ENCODE measurements around the gene USH1C. TPM values are rescaled to one million over a fixed set of nuclear protein-coding genes. Genes with fewer than 3 reads are reported as not detected.

Gene USH1C
- total RNA-seq (2012; rRNA removed) = not detected in 2 replicates

DNA sequence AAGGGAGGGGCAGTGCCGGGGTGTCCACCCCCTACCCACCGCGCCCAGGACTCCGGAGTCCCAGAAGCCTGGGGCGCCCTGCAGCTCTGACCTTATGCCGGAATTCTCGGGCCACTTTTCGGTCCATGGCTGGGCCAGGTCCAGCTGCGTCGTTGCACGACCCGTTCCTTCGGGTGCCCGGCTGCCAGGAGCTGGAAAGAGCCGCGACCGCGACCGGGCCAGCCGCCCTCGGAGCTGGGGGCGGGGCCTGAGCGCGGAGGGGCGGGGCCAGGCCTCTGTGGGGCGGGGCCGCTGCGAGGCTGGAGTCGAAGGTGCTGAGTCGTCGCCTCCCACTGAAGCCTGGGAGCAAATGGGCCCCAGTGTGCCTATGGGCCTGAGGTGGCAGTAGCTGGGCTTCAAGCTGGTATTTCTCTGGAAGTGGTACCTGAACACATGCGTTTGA is at the start of gene USH1C:
Gene USH1C (minus strand): TSS at position 236 of the 442 bp plus-strand sequence. CDS start 109 bp downstream, at position 127.
- peaks cover 85% of the 10 kb centered on the region for H3K27me3 ChIP-seq (ENCODE audit: control insufficient read depth, insufficient read depth, low read length)
- peak within 1 kb of the TSS; percentile 29 for H3K4me2 ChIP-seq (ENCODE audit: low read length)
- H3K4me3 ChIP-seq (ENCODE audit: low read length) = no peak within 1 kb of the TSS
- H3K9ac ChIP-seq (ENCODE audit: low read depth, low read length) = no peak within 1 kb of the TSS
- H3K4me1 ChIP-seq (ENCODE audit: control insufficient read depth, insufficient read depth, low read length) = no peaks in the 10 kb centered on the region
- no peaks in the 10 kb centered on the region for H3K9me3 ChIP-seq (replicated peaks; ENCODE audit: low read length)
- no peaks in the 10 kb centered on the region for H3K36me3 ChIP-seq (ENCODE audit: insufficient read depth, low read length)

DNA sequence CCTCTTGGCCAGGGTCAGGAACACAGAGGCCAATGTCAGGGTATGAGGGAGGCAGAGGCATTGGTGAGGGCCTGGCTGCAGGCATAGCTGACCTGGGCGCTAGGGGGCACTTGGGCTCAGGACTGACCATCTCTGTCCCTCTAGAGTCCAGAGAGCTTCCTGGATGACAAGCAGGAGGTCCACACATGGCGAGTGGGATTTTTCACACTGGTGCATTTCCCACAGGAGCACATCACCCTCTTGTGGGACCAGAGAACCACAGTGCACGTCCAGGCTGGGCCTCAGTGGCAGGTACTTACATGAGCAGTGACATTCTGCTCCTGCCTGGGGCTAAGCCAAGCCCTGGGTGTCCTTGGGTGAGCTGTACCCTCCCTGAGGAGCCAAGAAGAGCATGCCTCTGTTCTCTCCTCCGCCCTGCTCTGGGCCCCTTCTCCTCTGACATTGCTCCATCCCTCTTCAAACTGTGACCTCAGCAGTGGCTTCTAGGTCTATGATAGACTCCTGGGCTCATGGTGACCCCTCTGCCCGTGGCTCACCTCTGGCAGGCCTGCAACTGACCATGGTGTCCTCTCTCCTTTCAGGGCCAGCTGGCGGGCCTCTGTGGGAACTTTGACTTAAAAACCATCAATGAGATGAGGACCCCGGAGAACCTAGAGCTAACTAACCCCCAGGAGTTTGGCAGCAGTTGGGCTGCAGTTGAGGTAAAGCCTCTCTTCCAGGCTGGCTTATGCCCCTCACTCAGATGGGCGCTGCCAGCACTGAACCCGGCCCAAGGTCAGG is 49.4 kb upstream of the USH1C start:
- Histone ChIP-seq H3K4me2 (ENCODE audit: low read length) (no peak overlapping the region), H3K4me3 (ENCODE audit: low read length) (no peak overlapping the region), H3K27me3 (ENCODE audit: control insufficient read depth, insufficient read depth, low read length) (peaks cover 70% of the 10 kb centered on the region), H3K9ac (ENCODE audit: low read depth, low read length) (no peak overlapping the region), H3K4me1 (ENCODE audit: control insufficient read depth, insufficient read depth, low read length) (no peaks in the 10 kb centered on the region), H3K36me3 (ENCODE audit: insufficient read depth, low read length) (no peaks in the 10 kb centered on the region), H3K9me3 (replicated peaks; ENCODE audit: low read length) (no peaks in the 10 kb centered on the region)

DNA sequence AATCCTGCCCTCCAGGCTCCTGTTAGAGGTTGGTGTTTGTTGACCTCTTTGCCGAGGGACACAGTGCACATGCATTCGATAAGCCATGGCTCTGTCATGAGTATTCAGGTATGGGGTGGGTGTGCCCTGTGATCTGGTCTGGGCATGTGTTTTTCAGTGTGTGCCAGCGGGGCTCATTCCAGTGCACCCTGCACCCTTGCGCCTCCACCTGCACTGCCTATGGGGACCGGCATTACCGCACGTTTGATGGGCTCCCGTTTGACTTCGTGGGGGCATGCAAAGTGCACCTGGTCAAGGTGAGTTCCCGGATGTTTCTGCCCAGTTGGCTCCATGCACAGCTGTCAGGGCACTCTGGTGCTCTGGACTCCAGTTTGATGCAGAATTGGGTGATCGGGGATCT is 47.1 kb upstream of the USH1C start:
- H3K4me3 ChIP-seq (ENCODE audit: low read length) = no peak overlapping the region
- no peak overlapping the region for H3K9ac ChIP-seq (ENCODE audit: low read depth, low read length)
- no peaks in the 10 kb centered on the region for H3K9me3 ChIP-seq (replicated peaks; ENCODE audit: low read length)
- H3K27me3 ChIP-seq (ENCODE audit: control insufficient read depth, insufficient read depth, low read length) = peaks cover 77% of the 10 kb centered on the region
- no peak overlapping the region for H3K4me2 ChIP-seq (ENCODE audit: low read length)
- no peaks in the 10 kb centered on the region for H3K4me1 ChIP-seq (ENCODE audit: control insufficient read depth, insufficient read depth, low read length)
- no peaks in the 10 kb centered on the region for H3K36me3 ChIP-seq (ENCODE audit: insufficient read depth, low read length)

DNA sequence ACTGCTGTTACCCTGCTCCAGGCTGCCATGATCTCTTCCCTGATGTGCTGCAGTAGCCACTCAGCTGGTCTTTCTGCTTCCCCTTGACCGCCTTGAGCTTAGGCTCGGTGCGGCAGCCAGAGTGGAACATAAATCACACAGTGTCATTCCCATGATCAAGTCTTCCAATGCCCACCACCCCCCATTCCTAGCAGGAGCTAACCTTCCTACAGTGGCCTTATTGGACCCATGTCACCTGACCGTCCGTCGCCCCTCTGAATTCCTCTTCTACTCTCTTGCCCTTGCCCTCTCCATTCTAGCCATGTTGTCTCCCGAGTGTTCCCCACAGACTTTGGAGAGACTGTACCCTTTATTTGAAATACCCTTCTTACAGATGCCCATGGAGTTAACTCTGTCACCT is 46.2 kb upstream of the USH1C start:
- H3K36me3 ChIP-seq (ENCODE audit: insufficient read depth, low read length) = no peaks in the 10 kb centered on the region
- H3K4me1 ChIP-seq (ENCODE audit: control insufficient read depth, insufficient read depth, low read length) = no peaks in the 10 kb centered on the region
- H3K4me3 ChIP-seq (ENCODE audit: low read length) = no peak overlapping the region
- H3K9me3 ChIP-seq (replicated peaks; ENCODE audit: low read length) = no peaks in the 10 kb centered on the region
- H3K9ac ChIP-seq (ENCODE audit: low read depth, low read length) = no peak overlapping the region
- H3K27me3 ChIP-seq (ENCODE audit: control insufficient read depth, insufficient read depth, low read length) = peaks cover 77% of the 10 kb centered on the region
- no peak overlapping the region for H3K4me2 ChIP-seq (ENCODE audit: low read length)

- peaks cover 82% of the 10 kb centered on the region for H3K27me3 ChIP-seq (ENCODE audit: control insufficient read depth, insufficient read depth, low read length)
- no peaks in the 10 kb centered on the region for H3K9me3 ChIP-seq (replicated peaks; ENCODE audit: low read length)
- no peaks in the 10 kb centered on the region for H3K4me1 ChIP-seq (ENCODE audit: control insufficient read depth, insufficient read depth, low read length)
- no peak overlapping the region for H3K4me2 ChIP-seq (ENCODE audit: low read length)
- no peak overlapping the region for H3K4me3 ChIP-seq (ENCODE audit: low read length)
- H3K9ac ChIP-seq (ENCODE audit: low read depth, low read length) = no peak overlapping the region
- H3K36me3 ChIP-seq (ENCODE audit: insufficient read depth, low read length) = no peaks in the 10 kb centered on the region
These were observed 44.5 kb upstream of the USH1C start for GRCh38 chr11:17588721-17589120.

DNA sequence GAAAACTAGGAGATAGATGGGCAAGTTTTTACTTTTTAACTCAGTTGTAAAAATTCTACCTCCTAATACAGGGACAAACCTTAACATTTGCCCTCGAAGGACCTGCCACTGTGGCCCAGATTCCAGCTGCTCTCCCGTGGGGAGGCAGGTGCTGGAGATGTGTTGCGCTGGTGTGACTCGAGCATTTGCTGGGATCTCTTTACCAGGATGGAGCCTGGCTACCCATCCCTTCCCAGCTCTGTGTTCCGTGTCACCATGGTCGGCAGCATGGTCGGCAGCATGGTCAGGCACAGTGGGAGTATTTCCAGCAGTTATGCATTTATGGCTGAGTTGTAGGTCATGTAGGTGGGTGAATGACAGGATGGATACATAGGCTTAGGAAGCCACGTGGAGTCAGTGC is 44.0 kb upstream of the USH1C start:
- Histone ChIP-seq H3K9me3 (replicated peaks; ENCODE audit: low read length) (no peaks in the 10 kb centered on the region), H3K4me3 (ENCODE audit: low read length) (no peak overlapping the region), H3K4me1 (ENCODE audit: control insufficient read depth, insufficient read depth, low read length) (no peaks in the 10 kb centered on the region), H3K9ac (ENCODE audit: low read depth, low read length) (no peak overlapping the region), H3K27me3 (ENCODE audit: control insufficient read depth, insufficient read depth, low read length) (peaks cover 81% of the 10 kb centered on the region), H3K36me3 (ENCODE audit: insufficient read depth, low read length) (no peaks in the 10 kb centered on the region), H3K4me2 (ENCODE audit: low read length) (no peak overlapping the region)

DNA sequence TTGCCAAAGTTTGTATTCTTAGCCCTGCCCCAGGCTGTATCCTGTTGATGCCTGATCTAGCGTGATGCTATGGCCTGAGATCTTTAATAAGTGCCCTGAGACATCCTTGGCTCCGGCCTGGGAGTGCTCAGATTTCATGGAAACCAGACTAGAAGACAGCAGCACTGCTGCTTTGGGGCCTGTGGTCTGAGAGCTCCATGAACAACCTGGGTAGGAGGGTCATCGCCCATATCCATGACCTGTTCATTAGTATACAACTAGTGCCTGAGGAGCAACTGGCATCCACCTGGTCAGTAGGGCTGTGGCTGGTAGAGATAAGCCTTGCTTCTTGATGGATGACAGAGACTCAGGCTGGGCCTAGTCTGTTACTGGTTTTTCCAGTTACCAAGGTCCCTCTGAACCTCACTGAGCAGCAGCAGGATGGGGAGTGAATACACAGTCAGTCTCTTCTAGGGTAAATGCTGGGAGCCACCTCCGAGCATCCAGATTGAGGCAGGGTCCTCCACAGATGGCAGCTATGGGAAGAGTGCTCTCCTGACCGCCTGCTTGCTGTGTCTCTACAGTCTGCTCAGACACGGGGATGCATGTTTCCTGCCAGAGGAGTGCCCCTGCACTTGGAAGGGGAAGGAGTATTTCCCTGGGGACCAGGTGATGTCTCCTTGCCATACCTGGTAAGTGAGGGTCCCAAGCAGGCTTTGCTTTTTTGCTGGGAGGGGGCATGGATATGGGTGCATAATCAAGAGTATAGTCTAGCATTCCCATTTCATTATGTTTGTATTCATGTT is 41.9 kb upstream of the USH1C start:
- no peak overlapping the region for H3K9ac ChIP-seq (ENCODE audit: low read depth, low read length)
- H3K4me1 ChIP-seq (ENCODE audit: control insufficient read depth, insufficient read depth, low read length) = no peaks in the 10 kb centered on the region
- H3K27me3 ChIP-seq (ENCODE audit: control insufficient read depth, insufficient read depth, low read length) = peaks cover 79% of the 10 kb centered on the region
- no peaks in the 10 kb centered on the region for H3K36me3 ChIP-seq (ENCODE audit: insufficient read depth, low read length)
- H3K4me3 ChIP-seq (ENCODE audit: low read length) = no peak overlapping the region
- H3K4me2 ChIP-seq (ENCODE audit: low read length) = no peak overlapping the region
- no peaks in the 10 kb centered on the region for H3K9me3 ChIP-seq (replicated peaks; ENCODE audit: low read length)

DNA sequence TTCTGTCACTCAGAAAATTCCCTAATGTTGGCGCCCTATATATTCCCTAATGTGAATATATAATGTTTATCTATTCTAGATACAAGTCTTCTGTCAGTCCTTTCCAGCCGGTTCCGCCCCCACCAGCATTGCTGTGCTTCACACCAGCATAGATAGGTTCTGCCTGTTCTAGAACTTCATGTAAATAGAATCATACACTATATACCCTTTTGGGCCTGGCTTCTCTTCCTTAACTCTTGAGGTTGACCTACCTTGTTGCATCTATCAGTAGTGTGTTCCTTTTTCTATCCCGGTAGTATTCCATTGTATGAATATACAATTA is 37.5 kb upstream of the USH1C start:
- Histone ChIP-seq H3K9ac (ENCODE audit: low read depth, low read length) (no peak overlapping the region), H3K9me3 (replicated peaks; ENCODE audit: low read length) (no peaks in the 10 kb centered on the region), H3K4me1 (ENCODE audit: control insufficient read depth, insufficient read depth, low read length) (no peaks in the 10 kb centered on the region), H3K4me3 (ENCODE audit: low read length) (no peak overlapping the region), H3K27me3 (ENCODE audit: control insufficient read depth, insufficient read depth, low read length) (peaks cover 85% of the 10 kb centered on the region), H3K36me3 (ENCODE audit: insufficient read depth, low read length) (no peaks in the 10 kb centered on the region), H3K4me2 (ENCODE audit: low read length) (no peak overlapping the region)

DNA sequence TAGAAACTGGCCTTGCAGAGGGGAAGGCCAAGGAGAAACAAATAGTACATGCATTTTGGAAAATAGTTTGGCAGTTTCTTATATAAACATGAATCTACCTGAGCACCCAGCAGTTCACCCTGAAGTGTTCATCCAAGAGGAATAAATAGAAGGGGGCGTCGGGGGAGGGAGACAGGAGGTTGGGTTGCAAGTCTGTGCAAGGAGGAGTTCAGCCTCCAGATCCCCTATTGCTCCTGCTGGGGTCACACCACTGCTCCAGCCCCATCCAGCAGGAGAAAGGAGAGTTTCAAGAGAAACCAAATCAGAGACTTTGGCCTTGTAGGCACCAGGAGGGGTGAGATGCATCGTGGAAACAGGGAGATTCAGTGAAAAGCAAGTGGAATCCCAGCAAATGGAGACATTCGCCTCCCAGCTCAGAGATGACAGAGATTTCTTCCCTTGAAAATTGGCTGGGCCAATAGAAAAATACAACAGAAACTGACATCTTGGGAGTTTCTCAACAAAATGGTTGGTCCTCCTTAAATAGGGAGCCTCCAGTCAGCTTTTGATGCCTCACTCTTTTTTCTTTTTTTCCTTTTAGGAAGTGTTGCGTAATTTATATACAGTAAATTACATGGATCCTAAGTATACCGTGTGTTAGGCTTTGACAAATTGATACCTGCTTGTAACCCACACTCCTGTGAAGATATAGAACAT is 37.0 kb upstream of the USH1C start:
- H3K4me2 ChIP-seq (ENCODE audit: low read length) = no peak overlapping the region
- H3K27me3 ChIP-seq (ENCODE audit: control insufficient read depth, insufficient read depth, low read length) = peaks cover 85% of the 10 kb centered on the region
- no peak overlapping the region for H3K9ac ChIP-seq (ENCODE audit: low read depth, low read length)
- no peaks in the 10 kb centered on the region for H3K9me3 ChIP-seq (replicated peaks; ENCODE audit: low read length)
- H3K4me3 ChIP-seq (ENCODE audit: low read length) = no peak overlapping the region
- no peaks in the 10 kb centered on the region for H3K36me3 ChIP-seq (ENCODE audit: insufficient read depth, low read length)
- no peaks in the 10 kb centered on the region for H3K4me1 ChIP-seq (ENCODE audit: control insufficient read depth, insufficient read depth, low read length)

DNA sequence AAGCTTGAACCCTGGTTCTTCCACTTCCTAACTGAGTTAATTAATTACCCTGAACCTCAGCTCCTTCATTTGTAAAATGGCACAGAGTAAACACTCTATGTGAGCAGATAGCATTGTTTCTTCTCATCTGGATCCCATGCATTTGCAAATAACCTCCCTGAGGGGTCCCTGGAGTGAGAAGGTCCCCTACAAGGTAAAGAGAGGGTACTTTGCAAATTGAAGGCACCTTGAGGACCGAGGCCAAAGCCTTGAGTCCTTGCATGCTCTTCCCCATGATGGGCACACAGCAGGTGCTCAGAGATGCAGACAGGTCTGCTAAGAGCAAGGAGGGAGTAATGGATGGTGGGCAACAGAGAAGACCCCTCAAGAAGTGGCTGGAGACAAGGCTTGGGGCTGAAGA is 36.1 kb upstream of the USH1C start:
- Histone ChIP-seq H3K4me2 (ENCODE audit: low read length) (no peak overlapping the region), H3K9ac (ENCODE audit: low read depth, low read length) (no peak overlapping the region), H3K9me3 (replicated peaks; ENCODE audit: low read length) (no peaks in the 10 kb centered on the region), H3K4me3 (ENCODE audit: low read length) (no peak overlapping the region), H3K27me3 (ENCODE audit: control insufficient read depth, insufficient read depth, low read length) (peaks cover 78% of the 10 kb centered on the region), H3K36me3 (ENCODE audit: insufficient read depth, low read length) (no peaks in the 10 kb centered on the region), H3K4me1 (ENCODE audit: control insufficient read depth, insufficient read depth, low read length) (no peaks in the 10 kb centered on the region)

GRCh38 chr11:17579451-17579850 is 35.2 kb upstream of the USH1C start:
- H3K27me3 ChIP-seq (ENCODE audit: control insufficient read depth, insufficient read depth, low read length) = peaks cover 71% of the 10 kb centered on the region
- no peak overlapping the region for H3K9ac ChIP-seq (ENCODE audit: low read depth, low read length)
- no peaks in the 10 kb centered on the region for H3K4me1 ChIP-seq (ENCODE audit: control insufficient read depth, insufficient read depth, low read length)
- H3K36me3 ChIP-seq (ENCODE audit: insufficient read depth, low read length) = no peaks in the 10 kb centered on the region
- no peak overlapping the region for H3K4me2 ChIP-seq (ENCODE audit: low read length)
- H3K4me3 ChIP-seq (ENCODE audit: low read length) = no peak overlapping the region
- H3K9me3 ChIP-seq (replicated peaks; ENCODE audit: low read length) = no peaks in the 10 kb centered on the region
